Mesothelial cell of epicardium (in vitro differentiated cells): ENCODE measurements around the gene ZNF518A. TPM values are rescaled to one million over a fixed set of nuclear protein-coding genes. Genes with fewer than 3 reads are reported as not detected.

Experiments
- DNase-seq, 2 experiments: peaks; one replicate each; pipeline ENCODE4 v3.0.0; 2021; ENCODE audit warnings: low spot score in 2 of 2; ENCODE audit not compliant: unreplicated experiment in 2 of 2
- H3K27ac Mint-ChIP-seq: 2 replicates; pipeline ENCODE4 v1.8.0; 2021; ENCODE audit warnings: mixed read lengths
- H3K27me3 Mint-ChIP-seq: 2 replicates; pipeline ENCODE4 v1.8.0; 2021; ENCODE audit warnings: low read depth, mixed read lengths
- H3K36me3 Mint-ChIP-seq: 2 replicates; pipeline ENCODE4 v1.8.0; 2021; ENCODE audit warnings: mixed read lengths
- H3K4me1 Mint-ChIP-seq: 2 replicates; pipeline ENCODE4 v1.8.0; 2021; ENCODE audit warnings: mixed read lengths
- H3K4me3 Mint-ChIP-seq: 2 replicates; pipeline ENCODE4 v1.8.0; 2021; ENCODE audit warnings: mild to moderate bottlenecking, moderate library complexity, mixed read lengths
- H3K9me3 Mint-ChIP-seq: 2 replicates; pipeline ENCODE4 v1.8.0; 2021; ENCODE audit warnings: mixed read lengths
- total RNA-seq: library from RNA; stranded (reverse); gene quantifications from 3 replicates; pipeline ENCODE4 v1.2.1, GENCODE V29; 2021
- TF ChIP-seq, protein P1 (sequence below): fragments of 200-600 bp; sonication (generic); IDR thresholded peaks from one replicate; pipeline ENCODE4 v1.5.0; 2021; ENCODE audit warnings: antibody characterized with exemption; ENCODE audit not compliant: unreplicated experiment

Gene ZNF518A
- total RNA-seq, 1 donor from 2014 or later, result 41.0 TPM

DNA sequence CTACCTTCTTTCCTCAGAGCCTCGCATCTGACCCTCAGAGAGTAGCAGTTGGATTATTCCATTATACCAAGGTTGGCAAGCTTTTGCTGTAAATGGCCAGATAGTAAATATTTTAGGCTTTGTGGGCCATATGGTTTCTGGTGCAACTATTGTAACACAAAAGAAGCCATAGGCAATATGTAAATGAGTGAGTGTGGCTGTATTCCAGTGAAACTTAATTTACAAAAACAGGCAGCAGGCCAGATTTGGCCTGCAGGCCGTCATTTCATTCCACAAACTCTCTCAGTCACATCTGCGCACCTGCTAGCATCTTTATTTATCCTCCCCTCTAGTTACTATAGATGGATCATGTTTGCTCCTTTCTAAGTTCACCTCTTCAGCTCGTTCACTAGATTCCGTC is 6.7 kb downstream of the ZNF518A start:
- Mint-ChIP-seq H3K9me3 (no peaks in the 10 kb centered on the region), H3K27ac (no peak overlapping the region), H3K36me3 (peaks cover 37% of the 10 kb centered on the region), H3K4me3 (no peak overlapping the region), H3K4me1 (peaks cover 4% of the 10 kb centered on the region), H3K27me3 (no peaks in the 10 kb centered on the region)
- no peak for DNase-seq
- TF ChIP-seq, protein P1, sequence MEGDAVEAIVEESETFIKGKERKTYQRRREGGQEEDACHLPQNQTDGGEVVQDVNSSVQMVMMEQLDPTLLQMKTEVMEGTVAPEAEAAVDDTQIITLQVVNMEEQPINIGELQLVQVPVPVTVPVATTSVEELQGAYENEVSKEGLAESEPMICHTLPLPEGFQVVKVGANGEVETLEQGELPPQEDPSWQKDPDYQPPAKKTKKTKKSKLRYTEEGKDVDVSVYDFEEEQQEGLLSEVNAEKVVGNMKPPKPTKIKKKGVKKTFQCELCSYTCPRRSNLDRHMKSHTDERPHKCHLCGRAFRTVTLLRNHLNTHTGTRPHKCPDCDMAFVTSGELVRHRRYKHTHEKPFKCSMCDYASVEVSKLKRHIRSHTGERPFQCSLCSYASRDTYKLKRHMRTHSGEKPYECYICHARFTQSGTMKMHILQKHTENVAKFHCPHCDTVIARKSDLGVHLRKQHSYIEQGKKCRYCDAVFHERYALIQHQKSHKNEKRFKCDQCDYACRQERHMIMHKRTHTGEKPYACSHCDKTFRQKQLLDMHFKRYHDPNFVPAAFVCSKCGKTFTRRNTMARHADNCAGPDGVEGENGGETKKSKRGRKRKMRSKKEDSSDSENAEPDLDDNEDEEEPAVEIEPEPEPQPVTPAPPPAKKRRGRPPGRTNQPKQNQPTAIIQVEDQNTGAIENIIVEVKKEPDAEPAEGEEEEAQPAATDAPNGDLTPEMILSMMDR, result no peak

DNA sequence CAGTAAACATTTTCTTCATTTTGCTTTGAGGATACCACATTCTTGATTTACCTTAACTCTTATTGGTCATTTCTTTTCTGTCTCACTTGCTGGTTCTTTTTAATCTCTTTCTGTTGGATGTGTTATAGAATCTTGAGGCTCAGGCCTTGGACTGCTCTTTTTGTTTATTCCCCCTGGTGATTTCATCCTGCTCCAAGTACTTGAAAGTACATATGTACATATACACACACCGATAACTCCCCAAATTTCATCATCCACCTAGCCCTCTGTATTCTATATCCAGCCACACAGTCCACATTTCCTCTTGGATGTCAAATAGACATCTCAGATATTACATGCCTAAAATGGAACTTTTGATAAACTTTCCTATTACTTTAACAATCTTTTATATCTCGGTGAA is 7.5 kb downstream of the ZNF518A start:
- no peak for DNase-seq
- H3K4me1 Mint-ChIP-seq, result peaks cover 6% of the 10 kb centered on the region
- H3K9me3 Mint-ChIP-seq, result no peaks in the 10 kb centered on the region
- no peak overlapping the region for H3K4me3 Mint-ChIP-seq
- no peaks in the 10 kb centered on the region for H3K27me3 Mint-ChIP-seq
- H3K36me3 Mint-ChIP-seq, result peaks cover 40% of the 10 kb centered on the region
- TF ChIP-seq, protein P1, result no peak
- no peak overlapping the region for H3K27ac Mint-ChIP-seq

DNA sequence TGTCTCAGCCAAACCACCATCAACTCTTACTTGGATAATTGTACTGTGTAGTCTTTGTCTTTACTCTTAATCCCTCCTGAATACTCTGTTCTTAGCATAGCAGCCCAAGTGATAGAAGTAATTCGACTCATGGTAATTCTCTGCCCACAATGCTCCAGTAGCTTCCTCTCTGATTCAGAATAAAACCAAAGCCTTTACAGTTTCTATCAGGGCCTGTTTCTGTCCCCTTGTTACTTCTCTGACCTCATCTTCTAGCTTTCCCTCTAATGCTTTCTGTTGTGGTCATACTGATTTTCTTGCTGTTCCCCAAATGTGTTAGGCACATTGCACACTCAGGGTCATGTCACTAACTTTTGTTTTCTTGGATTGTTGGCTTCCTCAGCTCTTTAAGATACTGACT is 8.0 kb downstream of the ZNF518A start:
- H3K4me3 Mint-ChIP-seq, result no peak overlapping the region
- no peak overlapping the region for H3K27ac Mint-ChIP-seq
- TF ChIP-seq, protein P1, result no peak
- H3K36me3 Mint-ChIP-seq, result peaks cover 43% of the 10 kb centered on the region
- no peak for DNase-seq
- no peaks in the 10 kb centered on the region for H3K9me3 Mint-ChIP-seq
- H3K4me1 Mint-ChIP-seq, result peaks cover 9% of the 10 kb centered on the region
- H3K27me3 Mint-ChIP-seq, result no peaks in the 10 kb centered on the region

DNA sequence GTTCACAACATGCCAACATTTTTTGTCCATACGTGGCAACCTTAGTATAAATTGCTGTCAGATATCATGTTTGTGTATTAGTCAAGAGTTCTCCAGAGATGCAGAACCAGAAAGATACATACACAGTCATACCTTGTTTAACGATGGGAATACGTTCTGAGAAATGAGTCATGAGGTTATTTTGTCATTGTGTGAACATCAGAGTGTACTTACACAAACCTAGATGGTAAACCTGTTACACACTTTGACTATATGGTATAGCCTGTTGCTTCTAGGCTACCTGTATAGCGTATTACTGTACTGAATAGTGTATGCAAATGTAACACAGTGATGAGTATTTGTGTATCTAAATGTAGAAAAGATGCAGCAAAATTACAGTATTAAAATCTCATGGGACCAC is 22.3 kb downstream of the ZNF518A start:
- Mint-ChIP-seq H3K4me3 (no peak overlapping the region), H3K4me1 (no peaks in the 10 kb centered on the region), H3K36me3 (peaks cover 54% of the 10 kb centered on the region), H3K9me3 (no peaks in the 10 kb centered on the region), H3K27me3 (no peaks in the 10 kb centered on the region), H3K27ac (no peak overlapping the region)
- TF ChIP-seq, protein P1, result no peak
- DNase-seq, result no peak

DNA sequence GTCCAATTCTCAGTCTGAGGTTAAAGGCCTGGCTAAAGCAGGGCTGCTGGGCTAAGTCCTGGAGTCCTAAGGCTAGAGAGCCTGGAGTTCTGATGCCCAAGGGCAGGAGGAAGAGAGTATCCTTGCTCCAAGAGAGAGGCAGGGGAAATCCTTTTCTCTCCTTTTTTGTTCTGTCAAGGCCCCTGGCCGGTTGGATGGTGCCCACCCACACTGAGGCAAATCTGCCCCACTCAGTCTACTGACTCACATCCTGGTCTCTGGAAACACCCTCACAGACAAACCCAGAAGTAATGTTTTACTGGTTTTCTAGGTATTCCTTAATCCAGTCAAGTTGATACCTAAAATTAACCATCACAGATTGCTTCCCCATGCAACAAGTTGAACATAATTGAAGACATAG is 23.0 kb downstream of the ZNF518A start:
- no peak overlapping the region for H3K27ac Mint-ChIP-seq

More for the DNA sequence above, 23.0 kb downstream of the ZNF518A start:
- H3K36me3 Mint-ChIP-seq, result peaks cover 55% of the 10 kb centered on the region
- no peak for DNase-seq
- no peak overlapping the region for H3K4me3 Mint-ChIP-seq
- no peaks in the 10 kb centered on the region for H3K27me3 Mint-ChIP-seq
- TF ChIP-seq, protein P1, result no peak
- H3K4me1 Mint-ChIP-seq, result no peaks in the 10 kb centered on the region
- H3K9me3 Mint-ChIP-seq, result no peaks in the 10 kb centered on the region
